Ascending aorta (tissue), 2 donors: ENCODE measurements around the gene KIF18B. TPM values are rescaled to one million over a fixed set of nuclear protein-coding genes. Genes with fewer than 3 reads are reported as not detected.

Experiments used
- DNase-seq, 2 donors: peaks; one replicate each; pipeline ENCODE4 v3.0.0-alpha.2; 2019; ENCODE audit warnings: low spot score in 2 of 2
- H3K27ac ChIP-seq, 2 donors: fragments of 200-600 bp; sonication (generic); one replicate each; pipeline ENCODE4 v1.5.1; 2016 to 2017; ENCODE audit warnings: mild to moderate bottlenecking in 1 of 2
- H3K27me3 ChIP-seq: fragments of 200-600 bp; sonication (generic); one replicate; pipeline ENCODE4 v1.5.1; 2017
- H3K36me3 ChIP-seq, 2 donors: fragments of 200-600 bp; sonication (generic); one replicate each; pipeline ENCODE4 v1.5.1; 2016
- H3K4me1 ChIP-seq, 2 donors: fragments of 200-600 bp; sonication (generic); one replicate each; pipeline ENCODE4 v1.5.1; 2016 to 2017; ENCODE audit warnings: mild to moderate bottlenecking in 1 of 2
- H3K4me3 ChIP-seq, 2 donors: fragments of 200-600 bp; sonication (generic); one replicate each; pipeline ENCODE4 v1.5.1; 2016 to 2017; ENCODE audit warnings: mild to moderate bottlenecking in 1 of 2
- H3K9me3 ChIP-seq, 2 donors: fragments of 200-600 bp; sonication (generic); one replicate each; pipeline ENCODE4 v1.5.1; 2016
- CTCF ChIP-seq, 3 experiments: fragments of 200-600 bp in 2 of 3; fragments of 450-650 bp in 1 of 3; sonication (generic) in 2 of 3; IDR thresholded peaks; one replicate each; pipeline ENCODE4 v1.5.1; 2016 to 2019; ENCODE audit warnings: antibody characterized with exemption in 3 of 3, mild to moderate bottlenecking in 1 of 3, moderate library complexity in 1 of 3
- intact Hi-C: fragments of 100-400 bp; cut with DNase I; formaldehyde crosslinking; loops from one replicate; pipeline ENCODE4 v1.15.1; 2023
- total RNA-seq: library from RNA; depleted of rRNA; stranded (reverse); fragments of >200 nt; gene quantifications from one replicate; pipeline ENCODE4 v1.1.0, GENCODE V29; 2016

KIF18B gene
- total RNA-seq, 1 donor from 2014 or later = not detected

- TF ChIP-seq CTCF (IDR thresholded peaks at IDR 0.05) = no peak
- no peak for DNase-seq
- H3K4me1 ChIP-seq = no peaks in the 10 kb centered on the region
Observed at GRCh38 chr17:44935116-44935515, 12.5 kb downstream of the KIF18B start.

GRCh38 chr17:44934745-44935105 lies 12.8 kb downstream of the KIF18B start:
- Histone ChIP-seq H3K27me3 (no peaks in the 10 kb centered on the region), H3K9me3 (no peaks in the 10 kb centered on the region), H3K27ac (no peak overlapping the region), H3K4me1 (no peaks in the 10 kb centered on the region), H3K36me3 (no peaks in the 10 kb centered on the region), H3K4me3 (no peak overlapping the region)
- no peak for DNase-seq
- no peak for TF ChIP-seq CTCF (IDR thresholded peaks at IDR 0.05)
- intact Hi-C loops = no loop called here

More at GRCh38 chr17:44935116-44935515, 12.5 kb downstream of the KIF18B start:
- H3K4me3 ChIP-seq = no peak overlapping the region
- no peaks in the 10 kb centered on the region for H3K36me3 ChIP-seq
- no peaks in the 10 kb centered on the region for H3K27me3 ChIP-seq
- no peaks in the 10 kb centered on the region for H3K9me3 ChIP-seq
- H3K27ac ChIP-seq = no peak overlapping the region
- intact Hi-C loops = no loop called here

- no peak overlapping the region for H3K27ac ChIP-seq
- TF ChIP-seq CTCF (IDR thresholded peaks at IDR 0.05) = no peak
- no peaks in the 10 kb centered on the region for H3K36me3 ChIP-seq
- no peaks in the 10 kb centered on the region for H3K27me3 ChIP-seq
- H3K4me3 ChIP-seq = no peak overlapping the region
- no peaks in the 10 kb centered on the region for H3K9me3 ChIP-seq
- intact Hi-C loops = no loop called here
- no peak for DNase-seq
- no peaks in the 10 kb centered on the region for H3K4me1 ChIP-seq
Observed at GRCh38 chr17:44933824-44934744, 13.5 kb downstream of the KIF18B start.

GRCh38 chr17:44932787-44933097 lies 14.8 kb downstream of the KIF18B start:
- no peaks in the 10 kb centered on the region for H3K4me1 ChIP-seq
- no peak for DNase-seq
- no peaks in the 10 kb centered on the region for H3K36me3 ChIP-seq
- H3K9me3 ChIP-seq = no peaks in the 10 kb centered on the region
- intact Hi-C loops = no loop called here
- TF ChIP-seq CTCF (IDR thresholded peaks at IDR 0.05) = no peak
- H3K4me3 ChIP-seq = no peak overlapping the region
- H3K27me3 ChIP-seq = no peaks in the 10 kb centered on the region
- H3K27ac ChIP-seq = no peak overlapping the region

- no peak overlapping the region for H3K27ac ChIP-seq
- no peaks in the 10 kb centered on the region for H3K27me3 ChIP-seq
- no peak for DNase-seq
- intact Hi-C loops = no loop called here
- H3K4me3 ChIP-seq = no peak overlapping the region
- no peaks in the 10 kb centered on the region for H3K4me1 ChIP-seq
- H3K36me3 ChIP-seq = no peaks in the 10 kb centered on the region
- no peaks in the 10 kb centered on the region for H3K9me3 ChIP-seq
- TF ChIP-seq CTCF (IDR thresholded peaks at IDR 0.05) = no peak
Observed at GRCh38 chr17:44932096-44932786, 15.3 kb downstream of the KIF18B start.
